ENCODE data around the gene HTT. TPM values are rescaled to one million over a fixed set of nuclear protein-coding genes. Genes with fewer than 3 reads are reported as not detected.

The HTT gene
- total RNA-seq, 1 donor from 2014 or later: 48.0 TPM

DNA sequence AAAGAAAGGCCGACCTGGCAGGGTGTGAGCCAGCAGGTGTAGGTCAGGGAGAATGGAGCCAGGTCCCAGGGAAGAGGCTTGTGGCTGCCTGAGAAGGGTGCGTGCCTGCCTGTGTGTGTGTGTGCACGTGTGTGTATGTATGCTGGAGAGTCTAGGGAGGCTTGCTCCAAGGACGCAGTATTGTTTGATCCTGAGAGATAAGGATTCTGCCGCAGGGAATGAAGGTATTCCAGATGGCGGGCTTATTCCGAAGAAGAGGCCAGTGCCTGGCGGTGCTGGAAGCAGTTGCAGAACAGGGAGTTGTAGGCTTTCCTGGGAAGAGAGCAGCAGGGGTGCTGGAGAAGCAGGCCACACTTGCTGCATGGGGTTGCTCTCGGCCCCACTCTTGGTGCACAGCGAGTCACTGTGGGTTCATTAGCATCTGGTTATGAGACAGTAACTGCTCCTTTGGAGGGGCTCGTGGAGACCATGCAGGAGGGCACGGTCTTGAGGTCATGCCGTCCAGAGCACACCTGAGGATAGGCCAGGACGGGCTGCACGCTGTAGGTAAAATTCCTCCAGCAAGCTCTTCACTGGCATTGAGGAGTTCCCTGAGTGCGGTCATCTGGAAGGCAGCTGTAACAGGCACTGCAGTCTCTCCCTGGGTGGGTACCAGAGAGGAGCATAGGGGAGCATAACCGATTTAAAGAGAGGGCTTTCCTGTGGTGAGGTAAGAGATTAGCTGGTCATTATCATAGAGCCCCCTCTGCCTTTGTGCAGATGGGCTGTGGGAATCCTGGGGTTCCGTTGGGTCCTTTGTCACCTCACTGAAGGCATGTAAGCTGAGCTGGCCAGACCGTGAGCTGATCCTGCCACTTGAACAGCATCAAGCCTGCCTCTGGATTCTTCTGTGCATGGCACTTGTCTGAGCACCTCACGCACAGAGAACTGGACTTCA lies 144.6 kb downstream of the HTT start:
- H3K27ac Mint-ChIP-seq: no peak overlapping the region
- no peak overlapping the region for H3K4me3 Mint-ChIP-seq
- no peak for DNase-seq (ENCODE audit: extremely low spot score, unreplicated experiment)
- TF ChIP-seq, protein P1, sequence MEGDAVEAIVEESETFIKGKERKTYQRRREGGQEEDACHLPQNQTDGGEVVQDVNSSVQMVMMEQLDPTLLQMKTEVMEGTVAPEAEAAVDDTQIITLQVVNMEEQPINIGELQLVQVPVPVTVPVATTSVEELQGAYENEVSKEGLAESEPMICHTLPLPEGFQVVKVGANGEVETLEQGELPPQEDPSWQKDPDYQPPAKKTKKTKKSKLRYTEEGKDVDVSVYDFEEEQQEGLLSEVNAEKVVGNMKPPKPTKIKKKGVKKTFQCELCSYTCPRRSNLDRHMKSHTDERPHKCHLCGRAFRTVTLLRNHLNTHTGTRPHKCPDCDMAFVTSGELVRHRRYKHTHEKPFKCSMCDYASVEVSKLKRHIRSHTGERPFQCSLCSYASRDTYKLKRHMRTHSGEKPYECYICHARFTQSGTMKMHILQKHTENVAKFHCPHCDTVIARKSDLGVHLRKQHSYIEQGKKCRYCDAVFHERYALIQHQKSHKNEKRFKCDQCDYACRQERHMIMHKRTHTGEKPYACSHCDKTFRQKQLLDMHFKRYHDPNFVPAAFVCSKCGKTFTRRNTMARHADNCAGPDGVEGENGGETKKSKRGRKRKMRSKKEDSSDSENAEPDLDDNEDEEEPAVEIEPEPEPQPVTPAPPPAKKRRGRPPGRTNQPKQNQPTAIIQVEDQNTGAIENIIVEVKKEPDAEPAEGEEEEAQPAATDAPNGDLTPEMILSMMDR (conservative IDR thresholded peaks at IDR 0.05): no peak
- no peaks in the 10 kb centered on the region for H3K4me1 Mint-ChIP-seq (ENCODE audit: unreplicated experiment)
- H3K27me3 Mint-ChIP-seq: no peaks in the 10 kb centered on the region
- no peaks in the 10 kb centered on the region for H3K9me3 Mint-ChIP-seq
- peaks cover 26% of the 10 kb centered on the region for H3K36me3 Mint-ChIP-seq

DNA sequence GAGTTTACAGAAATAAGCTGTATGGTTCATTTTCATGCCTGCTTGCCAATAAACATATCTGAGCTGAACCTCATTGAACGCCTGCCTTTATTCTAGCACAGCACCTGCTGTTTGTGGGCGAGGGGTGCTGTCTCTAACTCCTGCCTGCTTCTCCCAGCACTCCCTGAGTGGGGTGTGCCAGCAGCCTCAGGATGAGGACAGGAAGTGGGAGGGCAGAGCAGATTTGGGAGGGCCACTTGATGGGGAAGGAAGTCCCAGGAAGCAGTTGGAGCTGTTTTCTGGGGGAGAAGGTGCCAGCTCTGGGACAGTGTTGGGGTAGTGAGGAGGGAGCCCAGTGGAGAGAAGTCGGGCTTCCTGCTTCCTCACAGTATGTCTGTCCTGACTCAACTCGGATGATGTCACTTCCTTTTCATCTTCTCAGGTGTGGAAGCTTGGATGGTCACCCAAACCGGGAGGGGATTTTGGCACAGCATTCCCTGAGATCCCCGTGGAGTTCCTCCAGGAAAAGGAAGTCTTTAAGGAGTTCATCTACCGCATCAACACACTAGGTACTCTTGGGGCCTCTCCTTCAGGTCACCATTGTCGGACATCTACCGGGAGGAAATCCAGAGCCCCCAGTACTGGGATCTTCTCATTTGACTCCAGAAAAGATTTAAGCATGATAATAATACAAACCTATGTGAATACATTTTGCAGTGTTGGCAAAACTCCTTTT lies 145.4 kb downstream of the HTT start:
- Mint-ChIP-seq H3K27me3 (no peaks in the 10 kb centered on the region), H3K4me1 (ENCODE audit: unreplicated experiment) (no peaks in the 10 kb centered on the region), H3K27ac (no peak overlapping the region), H3K9me3 (no peaks in the 10 kb centered on the region), H3K36me3 (peaks cover 22% of the 10 kb centered on the region), H3K4me3 (no peak overlapping the region)
- no peak for DNase-seq (ENCODE audit: extremely low spot score, unreplicated experiment)
- TF ChIP-seq, protein P1 (conservative IDR thresholded peaks at IDR 0.05): no peak

DNA sequence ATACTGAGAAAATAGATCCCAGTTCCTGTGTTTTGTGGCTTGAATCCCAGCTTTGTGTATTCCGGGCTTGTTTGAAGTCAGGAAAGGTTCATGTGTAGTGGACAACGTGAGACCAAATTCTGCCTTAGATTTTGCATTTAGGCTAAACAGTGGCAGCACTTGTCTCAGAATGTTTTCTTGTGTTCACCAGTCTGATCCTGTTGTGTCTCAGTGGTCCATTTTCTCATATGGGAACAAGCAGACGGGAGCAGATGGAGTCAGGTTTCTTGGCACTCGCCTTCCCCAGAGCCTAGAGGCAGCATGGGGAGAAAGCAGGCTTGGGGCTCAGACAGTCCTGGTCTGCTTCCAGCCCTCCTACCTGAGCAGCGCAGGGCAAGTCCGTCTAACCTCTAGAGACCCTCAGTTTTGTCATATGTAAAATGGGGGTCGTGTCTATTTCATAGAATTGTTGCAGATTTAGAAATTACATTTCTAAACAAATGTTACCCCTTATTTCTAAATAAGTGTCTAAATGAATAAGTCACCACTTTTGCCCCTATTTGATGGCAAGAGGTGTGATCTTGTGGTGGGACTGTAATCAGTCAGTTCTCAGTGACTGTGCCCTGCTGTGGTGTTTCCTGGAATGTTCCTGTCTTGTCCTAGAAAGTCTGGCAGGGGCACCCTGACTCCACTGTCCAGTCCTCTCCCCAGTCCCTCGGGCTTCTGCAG lies 146.1 kb downstream of the HTT start:
- no peak overlapping the region for H3K27ac Mint-ChIP-seq
- no peak for DNase-seq (ENCODE audit: extremely low spot score, unreplicated experiment)
- H3K36me3 Mint-ChIP-seq: peaks cover 22% of the 10 kb centered on the region
- TF ChIP-seq, protein P1 (conservative IDR thresholded peaks at IDR 0.05): no peak
- H3K4me1 Mint-ChIP-seq (ENCODE audit: unreplicated experiment): no peaks in the 10 kb centered on the region
- H3K9me3 Mint-ChIP-seq: no peaks in the 10 kb centered on the region
- no peaks in the 10 kb centered on the region for H3K27me3 Mint-ChIP-seq
- H3K4me3 Mint-ChIP-seq: no peak overlapping the region

DNA sequence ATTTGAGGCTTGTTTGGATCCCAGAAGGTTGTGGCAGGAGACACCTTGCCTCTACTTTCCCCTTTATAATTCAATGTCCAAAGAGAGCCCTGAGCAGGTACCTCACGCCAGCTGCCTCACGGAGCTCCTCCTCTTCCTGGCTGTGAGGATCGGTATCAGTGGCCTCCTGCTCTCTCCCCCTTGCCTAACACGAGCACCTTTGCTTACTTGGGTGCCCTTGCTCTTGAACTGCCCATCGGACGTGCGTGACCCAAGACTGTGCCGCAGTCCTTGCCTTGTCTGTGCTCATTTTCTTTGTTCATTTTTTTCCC lies 146.7 kb downstream of the HTT start:
- no peak overlapping the region for H3K27ac Mint-ChIP-seq
- no peak overlapping the region for H3K4me3 Mint-ChIP-seq
- no peak for DNase-seq (ENCODE audit: extremely low spot score, unreplicated experiment)
- H3K9me3 Mint-ChIP-seq: no peaks in the 10 kb centered on the region
- no peaks in the 10 kb centered on the region for H3K4me1 Mint-ChIP-seq (ENCODE audit: unreplicated experiment)
- TF ChIP-seq, protein P1 (conservative IDR thresholded peaks at IDR 0.05): no peak
- H3K27me3 Mint-ChIP-seq: no peaks in the 10 kb centered on the region
- peaks cover 20% of the 10 kb centered on the region for H3K36me3 Mint-ChIP-seq

DNA sequence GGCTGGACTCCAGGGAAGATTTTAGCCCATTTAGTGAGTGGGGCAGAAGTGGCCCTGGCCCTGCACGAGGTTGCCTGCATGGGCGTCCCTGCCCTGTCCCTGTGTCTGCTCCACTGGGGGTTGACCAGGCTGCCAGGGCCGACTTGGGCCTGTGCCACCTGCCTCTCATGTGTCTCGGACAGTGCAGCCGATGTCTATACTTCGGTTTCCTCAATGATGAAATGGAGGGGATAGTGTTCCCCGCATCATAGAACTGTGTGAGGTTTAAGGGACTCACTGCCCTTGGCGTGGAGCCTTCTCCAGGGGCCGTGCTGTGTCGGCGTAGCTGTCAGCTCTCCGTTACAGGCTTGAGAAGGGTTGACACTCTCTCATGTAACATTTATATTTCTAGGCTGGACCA lies 147.5 kb downstream of the HTT start:
- Mint-ChIP-seq H3K27me3 (no peaks in the 10 kb centered on the region), H3K27ac (no peak overlapping the region), H3K9me3 (no peaks in the 10 kb centered on the region), H3K4me3 (no peak overlapping the region), H3K36me3 (peaks cover 17% of the 10 kb centered on the region), H3K4me1 (ENCODE audit: unreplicated experiment) (no peaks in the 10 kb centered on the region)
- DNase-seq (ENCODE audit: extremely low spot score, unreplicated experiment): no peak
- TF ChIP-seq, protein P1 (conservative IDR thresholded peaks at IDR 0.05): no peak

Data from type B pancreatic cell (in vitro differentiated cells).